NCI-H460 (cell line): ENCODE measurements around the gene SLC16A3. TPM values are rescaled to one million over a fixed set of nuclear protein-coding genes. Genes with fewer than 3 reads are reported as not detected.
"Not testable (repeated sequence)": the region's sequence is repeated elsewhere in the genome, so short reads cannot be mapped to it uniquely, and the experiment has no call there.

Experiments
- DNase-seq: peaks from one replicate; pipeline ENCODE4 v3.0.0-alpha.2; 2016; ENCODE audit warnings: low read depth; ENCODE audit errors: extremely low read depth
- polyA plus RNA-seq: library from polyadenylated mRNA; depleted of rRNA; stranded (reverse); fragments of >200 nt; gene quantifications from 2 replicates; pipeline ENCODE4 v1.2.3, GENCODE V29; 2014; cell fraction: nucleus; rRNA removed
- total RNA-seq: library from RNA; depleted of rRNA; stranded (reverse); fragments of >200 nt; shearing (Covaris generic); gene quantifications from 2 replicates; pipeline ENCODE4 v1.2.3, GENCODE V29; 2014; rRNA removed

Gene SLC16A3
- 217 and 220 TPM in 2 replicates for total RNA-seq
- polyA plus RNA-seq, result 654 and 769 TPM in 2 replicates

GRCh38 chr17:82228842-82229697, at the start of gene SLC16A3:
SLC16A3 (plus strand) TSS chr17:82229042; CDS start chr17:82236009, 6,967 bp downstream.
- DNase-seq, result peak; percentile 74

GRCh38 chr17:82179412-82179811, 49.4 kb upstream of the SLC16A3 start:
- no peak for DNase-seq

GRCh38 chr17:82179946-82180475, 48.8 kb upstream of the SLC16A3 start:
- DNase-seq, result no peak

- DNase-seq, result no peak
Measured at GRCh38 chr17:82180776-82181528, 47.9 kb upstream of the SLC16A3 start.

DNA sequence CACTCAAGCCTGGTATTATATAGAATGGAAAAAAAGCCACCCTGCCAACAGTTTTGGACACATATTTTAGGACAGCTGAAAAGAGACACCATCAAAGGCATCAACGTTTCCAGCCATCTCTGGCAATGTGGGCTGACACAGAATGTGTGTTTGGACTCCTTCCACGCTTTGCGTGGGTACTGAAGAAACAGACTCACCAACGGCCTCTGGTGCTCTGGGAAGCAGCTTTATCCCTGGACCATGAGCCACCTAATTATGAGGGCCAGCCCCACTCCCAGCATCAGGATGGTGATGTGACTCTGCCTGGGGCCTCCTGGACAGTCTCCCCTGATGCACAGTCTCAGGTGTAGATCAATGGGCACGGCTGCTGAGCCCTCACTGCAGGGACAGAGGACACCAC, 44.1 kb upstream of the SLC16A3 start:
- DNase-seq, result no peak

GRCh38 chr17:82186221-82186620, 42.6 kb upstream of the SLC16A3 start:
- no peak for DNase-seq

DNA sequence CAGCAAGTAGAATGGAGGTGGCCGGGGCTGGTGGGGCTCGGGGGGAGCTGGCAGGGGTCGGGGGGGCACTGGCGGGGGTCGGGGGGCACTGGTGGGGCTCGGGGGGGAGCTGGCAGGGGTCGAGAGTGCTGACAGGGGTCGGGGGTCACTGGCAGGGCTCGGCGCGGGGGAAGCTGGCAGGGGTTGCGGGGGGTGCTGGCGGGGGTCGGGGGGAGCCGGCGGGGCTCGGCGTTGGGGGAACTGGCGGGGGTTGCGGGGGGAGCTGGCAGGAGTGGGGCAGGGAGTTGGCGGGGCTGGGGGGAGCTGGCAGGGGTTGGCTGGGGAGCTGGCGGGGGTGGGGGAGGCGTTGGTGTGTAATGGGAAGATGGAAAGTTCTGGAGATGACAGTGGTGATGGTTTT, 41.3 kb upstream of the SLC16A3 start:
- no peak for DNase-seq

- DNase-seq, result no peak
Measured at GRCh38 chr17:82188001-82188961, 40.6 kb upstream of the SLC16A3 start.

GRCh38 chr17:82193050-82193449, 35.8 kb upstream of the SLC16A3 start:
- not testable (repeated sequence) for DNase-seq

- no peak for DNase-seq
Measured at GRCh38 chr17:82193520-82194220, 35.2 kb upstream of the SLC16A3 start.

- no peak for DNase-seq
Measured at GRCh38 chr17:82194765-82195164, 34.1 kb upstream of the SLC16A3 start.

- DNase-seq, result no peak
Measured at GRCh38 chr17:82195675-82196672, 32.9 kb upstream of the SLC16A3 start.

DNA sequence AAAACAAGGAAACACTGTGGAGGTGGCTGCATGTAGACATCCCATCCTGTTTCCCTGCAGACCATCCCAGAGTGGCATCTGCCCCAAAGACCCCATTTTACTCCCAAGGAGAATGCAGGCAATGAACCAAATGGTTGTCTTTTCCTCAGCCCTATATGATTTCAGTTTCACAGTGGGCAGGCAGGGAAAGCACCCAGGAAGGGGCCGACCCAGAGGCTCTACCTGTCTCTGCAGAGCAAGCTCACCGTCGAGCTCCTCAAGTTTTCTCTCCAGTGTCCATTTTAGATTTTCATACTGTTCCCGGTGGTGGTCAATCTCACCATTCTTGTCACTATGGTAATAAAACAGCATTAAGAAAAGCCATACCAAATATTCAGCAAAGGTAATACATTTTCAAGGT, 30.8 kb upstream of the SLC16A3 start:
- DNase-seq, result no peak

GRCh38 chr17:82199496-82199895, 29.3 kb upstream of the SLC16A3 start:
- no peak for DNase-seq

GRCh38 chr17:82200135-82200534, 28.7 kb upstream of the SLC16A3 start:
- no peak for DNase-seq

GRCh38 chr17:82200743-82201497, 27.9 kb upstream of the SLC16A3 start:
- no peak for DNase-seq

DNA sequence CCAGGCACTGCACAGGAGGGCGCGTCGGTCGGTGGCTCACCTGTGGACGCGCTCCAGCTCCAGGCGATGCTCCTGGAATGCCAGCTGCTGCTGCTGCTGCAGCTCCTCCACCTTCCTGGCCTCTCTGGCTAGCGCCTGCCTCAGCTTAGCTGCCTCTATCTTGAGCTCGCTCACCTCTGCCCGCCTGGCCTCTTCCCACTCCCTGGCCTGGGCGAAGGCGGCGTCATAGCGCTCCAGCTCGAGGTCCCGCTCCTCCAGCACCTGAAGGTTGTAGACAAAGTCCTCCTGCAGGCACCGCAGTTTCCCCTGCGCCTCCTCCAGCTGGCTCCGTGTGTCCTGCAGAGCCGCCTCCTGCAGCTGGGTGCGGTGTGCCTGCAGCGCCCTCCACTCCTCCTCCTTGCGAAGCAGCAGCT, 27.3 kb upstream of the SLC16A3 start:
- no peak for DNase-seq

DNA sequence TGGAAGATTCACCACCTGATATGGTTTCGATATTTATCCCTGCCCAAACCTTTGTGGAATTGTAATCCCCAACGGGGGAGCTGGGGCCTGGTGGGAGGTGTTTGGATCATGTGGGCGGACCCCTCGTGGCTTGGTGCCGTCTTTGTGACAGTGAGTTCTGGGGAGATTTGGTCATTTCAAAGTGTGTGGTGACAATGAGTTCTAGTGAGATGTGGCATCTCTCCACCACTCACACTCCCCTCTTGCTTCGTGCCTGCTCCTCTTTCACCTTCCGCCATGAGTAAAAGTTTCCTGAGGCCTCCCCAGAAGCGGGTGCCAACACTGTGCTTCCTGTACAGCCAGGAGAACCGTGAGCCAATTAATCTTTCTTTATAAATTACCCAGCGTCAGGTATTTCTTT, 25.9 kb upstream of the SLC16A3 start:
- no peak for DNase-seq
